Measurements from ENCODE around the gene SENP5. TPM values are rescaled to one million over a fixed set of nuclear protein-coding genes. Genes with fewer than 3 reads are reported as not detected.

Gene SENP5
- total RNA-seq, 1 donor from 2014 or later = 44.8 TPM

DNA sequence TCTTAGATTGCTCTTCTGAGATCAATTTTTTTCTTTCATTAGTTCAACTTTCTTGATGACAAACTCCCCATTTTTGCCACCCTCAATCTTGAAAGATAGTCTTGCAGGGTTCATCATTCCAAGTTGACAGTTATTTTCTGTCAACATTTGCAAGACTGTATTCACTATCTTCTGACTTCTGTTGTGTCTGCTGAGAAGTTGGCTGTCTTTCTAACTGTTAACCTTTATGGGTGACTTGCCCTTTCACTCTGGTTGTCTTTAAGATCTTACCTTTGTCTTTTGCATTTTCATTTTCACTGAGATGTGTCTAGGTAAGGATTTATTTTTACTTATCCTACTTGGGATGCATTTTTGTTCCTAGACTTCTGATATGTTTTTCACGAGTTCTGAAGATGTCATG lies 115.5 kb downstream of the SENP5 start:
- peaks cover 3% of the 10 kb centered on the region for H3K27me3 ChIP-seq (ENCODE audit: insufficient read depth, low read length)
- no peak overlapping the region for H3K4me2 ChIP-seq (ENCODE audit: low read length)
- H3K79me2 ChIP-seq (ENCODE audit: insufficient read depth, low read length) = no peaks in the 10 kb centered on the region
- H2AFZ ChIP-seq (ENCODE audit: low read depth, low read length) = no peak overlapping the region
- no peak overlapping the region for H3K27ac Mint-ChIP-seq (ENCODE audit: unreplicated experiment)
- H3K9me3 ChIP-seq (ENCODE audit: insufficient read depth, low read depth, low read length) = peaks cover 2% of the 10 kb centered on the region
- FAIRE-seq (no peak), DNase-seq (ENCODE audit: low read depth) (no peak)
- no peak overlapping the region for H3K9ac ChIP-seq (ENCODE audit: low read length)
- H3K4me1 Mint-ChIP-seq (ENCODE audit: low read depth, unreplicated experiment) = no peaks in the 10 kb centered on the region
- no peak overlapping the region for H3K27ac ChIP-seq (ENCODE audit: low read depth, low read length)
- H3K4me3 ChIP-seq (ENCODE audit: insufficient read depth, low read depth, low read length) = no peak overlapping the region
- H3K36me3 ChIP-seq (ENCODE audit: insufficient read depth, low read length) = no peaks in the 10 kb centered on the region
- H3K9me3 Mint-ChIP-seq (ENCODE audit: unreplicated experiment) = peaks cover 7% of the 10 kb centered on the region
- H3K36me3 Mint-ChIP-seq (ENCODE audit: low read depth, unreplicated experiment) = no peaks in the 10 kb centered on the region
- TF ChIP-seq, protein P1, sequence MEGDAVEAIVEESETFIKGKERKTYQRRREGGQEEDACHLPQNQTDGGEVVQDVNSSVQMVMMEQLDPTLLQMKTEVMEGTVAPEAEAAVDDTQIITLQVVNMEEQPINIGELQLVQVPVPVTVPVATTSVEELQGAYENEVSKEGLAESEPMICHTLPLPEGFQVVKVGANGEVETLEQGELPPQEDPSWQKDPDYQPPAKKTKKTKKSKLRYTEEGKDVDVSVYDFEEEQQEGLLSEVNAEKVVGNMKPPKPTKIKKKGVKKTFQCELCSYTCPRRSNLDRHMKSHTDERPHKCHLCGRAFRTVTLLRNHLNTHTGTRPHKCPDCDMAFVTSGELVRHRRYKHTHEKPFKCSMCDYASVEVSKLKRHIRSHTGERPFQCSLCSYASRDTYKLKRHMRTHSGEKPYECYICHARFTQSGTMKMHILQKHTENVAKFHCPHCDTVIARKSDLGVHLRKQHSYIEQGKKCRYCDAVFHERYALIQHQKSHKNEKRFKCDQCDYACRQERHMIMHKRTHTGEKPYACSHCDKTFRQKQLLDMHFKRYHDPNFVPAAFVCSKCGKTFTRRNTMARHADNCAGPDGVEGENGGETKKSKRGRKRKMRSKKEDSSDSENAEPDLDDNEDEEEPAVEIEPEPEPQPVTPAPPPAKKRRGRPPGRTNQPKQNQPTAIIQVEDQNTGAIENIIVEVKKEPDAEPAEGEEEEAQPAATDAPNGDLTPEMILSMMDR (IDR thresholded peaks at IDR 0.05; ENCODE audit: insufficient read depth, low read depth, low read length) = no peak
- TF ChIP-seq EZH2 (IDR thresholded peaks at IDR 0.05; ENCODE audit: insufficient read depth, low read length) = no peak
- no peaks in the 10 kb centered on the region for H3K4me1 ChIP-seq (ENCODE audit: insufficient read depth, low read length)
- H3K27me3 Mint-ChIP-seq (ENCODE audit: low read depth, unreplicated experiment) = peaks cover 22% of the 10 kb centered on the region
- no peak overlapping the region for H3K4me3 Mint-ChIP-seq (ENCODE audit: unreplicated experiment)
- H4K20me1 ChIP-seq (ENCODE audit: insufficient read depth, low read length) = no peaks in the 10 kb centered on the region

Other genes with a start within 250 kb of the SENP5 start
- not detected in 2 replicates for gene NRROS, start 228.2 kb upstream of the SENP5 start, total RNA-seq
- 2.8 and 3.3 TPM in 2 replicates for gene CEP19, start 155.7 kb upstream of the SENP5 start, total RNA-seq
- gene PIGX, start 155.5 kb upstream of the SENP5 start, total RNA-seq = 13.9 and 18.9 TPM in 2 replicates
- gene PAK2, start 128.1 kb upstream of the SENP5 start, total RNA-seq = 112 and 124 TPM in 2 replicates
- gene NCBP2, start 74.6 kb downstream of the SENP5 start, total RNA-seq = 81.8 and 90.6 TPM in 2 replicates
- gene PIGZ, start 100.9 kb downstream of the SENP5 start, total RNA-seq = 0.48 and 0.54 TPM in 2 replicates
- gene MELTF, start 161.9 kb downstream of the SENP5 start, total RNA-seq = 24.0 and 31.7 TPM in 2 replicates

Data from astrocyte (in vitro differentiated cells and primary cell).